OCI-LY7 (cell line): ENCODE results near the gene ERGIC1.

Experiments used
- EZH2phosphoT487 ChIP-seq: fragments of 200-600 bp; sonication (generic); IDR thresholded peaks from 2 replicates; pipeline ENCODE4 v1.6.1; 2018; ENCODE audit warnings: low read depth, borderline replicate concordance, mild to moderate bottlenecking, mixed run types, antibody characterized with exemption, low read length, moderate library complexity, mixed read lengths
- TF ChIP-seq, protein P1 (sequence below): fragments of 200-600 bp; sonication (generic); conservative IDR thresholded peaks from 2 replicates; pipeline ENCODE4 v1.5.1; 2014; ENCODE audit warnings: mild to moderate bottlenecking, antibody characterized with exemption, low read length, moderate library complexity, mixed read lengths

DNA sequence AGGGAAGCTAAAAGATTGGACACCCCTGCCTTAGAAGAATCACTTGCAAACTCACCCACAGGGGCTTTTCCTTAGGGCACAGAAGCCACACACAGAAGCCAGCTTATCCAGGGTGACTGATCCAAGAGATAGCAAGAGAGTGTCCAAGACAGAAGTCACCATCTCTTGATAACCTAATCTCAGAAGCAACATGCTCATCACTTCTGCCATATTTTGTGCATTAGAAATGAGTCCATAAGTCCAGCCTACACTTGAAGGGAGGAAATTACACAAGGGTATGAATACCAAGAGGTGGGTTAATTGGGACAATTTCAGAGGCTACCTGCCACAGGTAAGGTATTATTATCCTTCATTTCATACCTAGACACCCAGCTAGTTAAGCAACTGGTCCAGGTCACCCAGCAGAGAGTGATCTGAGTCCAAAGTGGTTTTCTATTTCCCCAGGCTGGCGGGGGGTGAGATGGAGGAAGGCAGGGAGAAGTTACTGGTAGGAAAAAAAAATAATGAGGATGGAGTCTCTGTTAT, 3.7 kb upstream of the ERGIC1 start:
- TF ChIP-seq, protein P1, sequence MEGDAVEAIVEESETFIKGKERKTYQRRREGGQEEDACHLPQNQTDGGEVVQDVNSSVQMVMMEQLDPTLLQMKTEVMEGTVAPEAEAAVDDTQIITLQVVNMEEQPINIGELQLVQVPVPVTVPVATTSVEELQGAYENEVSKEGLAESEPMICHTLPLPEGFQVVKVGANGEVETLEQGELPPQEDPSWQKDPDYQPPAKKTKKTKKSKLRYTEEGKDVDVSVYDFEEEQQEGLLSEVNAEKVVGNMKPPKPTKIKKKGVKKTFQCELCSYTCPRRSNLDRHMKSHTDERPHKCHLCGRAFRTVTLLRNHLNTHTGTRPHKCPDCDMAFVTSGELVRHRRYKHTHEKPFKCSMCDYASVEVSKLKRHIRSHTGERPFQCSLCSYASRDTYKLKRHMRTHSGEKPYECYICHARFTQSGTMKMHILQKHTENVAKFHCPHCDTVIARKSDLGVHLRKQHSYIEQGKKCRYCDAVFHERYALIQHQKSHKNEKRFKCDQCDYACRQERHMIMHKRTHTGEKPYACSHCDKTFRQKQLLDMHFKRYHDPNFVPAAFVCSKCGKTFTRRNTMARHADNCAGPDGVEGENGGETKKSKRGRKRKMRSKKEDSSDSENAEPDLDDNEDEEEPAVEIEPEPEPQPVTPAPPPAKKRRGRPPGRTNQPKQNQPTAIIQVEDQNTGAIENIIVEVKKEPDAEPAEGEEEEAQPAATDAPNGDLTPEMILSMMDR: no peak
- TF ChIP-seq EZH2phosphoT487: no peak
